HG03064 (cell line): ENCODE results near the gene OR9A2.

Experiments used
- ATAC-seq: cut with Tn5 transposase; IDR thresholded peaks from one replicate; pipeline ENCODE4 v1.9.1; 2021; ENCODE audit warnings: low read depth; ENCODE audit not compliant: unreplicated experiment

The OR9A2 gene

GRCh38 chr7:143027032-143027431, at the start of gene OR9A2:
Gene OR9A2 (minus strand): TSS chr7:143027132. CDS start chr7:143027132, 0 bp downstream.
- no peak for ATAC-seq

- no peak for ATAC-seq
These were observed 47.2 kb upstream of the OR9A2 start for GRCh38 chr7:143074141-143074540.

- ATAC-seq = no peak
These were observed 46.6 kb upstream of the OR9A2 start for GRCh38 chr7:143073556-143073955.

- no peak for ATAC-seq
These were observed 43.1 kb upstream of the OR9A2 start for GRCh38 chr7:143069912-143070500.

- ATAC-seq = no peak
These were observed 41.5 kb upstream of the OR9A2 start for GRCh38 chr7:143068446-143068845.

- ATAC-seq = no peak
These were observed 36.8 kb upstream of the OR9A2 start for GRCh38 chr7:143063741-143064140.

- no peak for ATAC-seq
These were observed 28.8 kb upstream of the OR9A2 start for GRCh38 chr7:143055754-143056153.

- no peak for ATAC-seq
These were observed 27.7 kb upstream of the OR9A2 start for GRCh38 chr7:143054621-143055020.

GRCh38 chr7:143052041-143052440, 25.1 kb upstream of the OR9A2 start, which contains the start of gene OR6V1:
Gene OR6V1 (plus strand): TSS chr7:143052341. CDS start chr7:143052341, 0 bp downstream.
- no peak for ATAC-seq

- no peak for ATAC-seq
These were observed 24.0 kb upstream of the OR9A2 start for GRCh38 chr7:143050931-143051330.

GRCh38 chr7:143049362-143049761, 22.4 kb upstream of the OR9A2 start:
- ATAC-seq = no peak

- no peak for ATAC-seq
These were observed 21.9 kb upstream of the OR9A2 start for GRCh38 chr7:143048827-143049226.

- no peak for ATAC-seq
These were observed 20.4 kb upstream of the OR9A2 start for GRCh38 chr7:143047326-143047725.

- ATAC-seq = no peak
These were observed 19.5 kb upstream of the OR9A2 start for GRCh38 chr7:143046426-143046851.

GRCh38 chr7:143043391-143043790, 16.5 kb upstream of the OR9A2 start:
- ATAC-seq = no peak

GRCh38 chr7:143042790-143043271, 15.9 kb upstream of the OR9A2 start:
- ATAC-seq = no peak

- no peak for ATAC-seq
These were observed 15.3 kb upstream of the OR9A2 start for GRCh38 chr7:143042159-143042789.

- no peak for ATAC-seq
These were observed 14.4 kb upstream of the OR9A2 start for GRCh38 chr7:143041346-143041745.

- no peak for ATAC-seq
These were observed 13.3 kb upstream of the OR9A2 start for GRCh38 chr7:143040209-143040715.

- ATAC-seq = no peak
These were observed 11.7 kb upstream of the OR9A2 start for GRCh38 chr7:143038635-143039034.

- ATAC-seq = no peak
These were observed 751 bp upstream of the OR9A2 start for GRCh38 chr7:143027683-143028082.

- no peak for ATAC-seq
These were observed 1.6 kb downstream of the OR9A2 start for GRCh38 chr7:143025371-143025770.
